Stomach (tissue), 9 donors: ENCODE data around the gene GBP6. TPM values are rescaled to one million over a fixed set of nuclear protein-coding genes. Genes with fewer than 3 reads are reported as not detected.
"Not testable (repeated sequence)": the region's sequence is repeated elsewhere in the genome, so short reads cannot be mapped to it uniquely, and the experiment has no call there.

Source experiments
- DNase-seq, 2 donors: peaks; one replicate each; pipeline versions ENCODE4 v3.0.0 to v3.0.0-alpha.2; 2013 to 2019
- H3K27ac ChIP-seq, 5 donors: fragments of 200-600 bp in 4 of 5; sonication (generic) in 4 of 5; one replicate each; pipeline ENCODE4 v1.5.1; 2013 to 2019; ENCODE audit warnings: mild to moderate bottlenecking in 1 of 5, moderate library complexity in 1 of 5
- H3K27me3 ChIP-seq, 3 donors: fragments of 200-600 bp; sonication (generic); one replicate each; pipeline ENCODE4 v1.5.1; 2017 to 2019; ENCODE audit warnings: mixed run types in 1 of 3
- H3K36me3 ChIP-seq, 4 donors: fragments of 200-600 bp; sonication (generic); 1 replicate in 3 of 4; 2 replicates in 1 of 4; pipeline ENCODE4 v1.5.1; 2016 to 2019
- H3K4me1 ChIP-seq, 4 donors: fragments of 200-600 bp; sonication (generic); one replicate each; pipeline ENCODE4 v1.5.1; 2016 to 2019
- H3K4me3 ChIP-seq, 4 donors: fragments of 200-600 bp; sonication (generic) in 3 of 4; one replicate each; pipeline ENCODE4 v1.5.1; 2016 to 2019; ENCODE audit warnings: mild to moderate bottlenecking in 1 of 4
- H3K9me3 ChIP-seq, 4 donors: fragments of 200-600 bp; sonication (generic); one replicate each; pipeline ENCODE4 v1.5.1; 2016 to 2019
- CTCF ChIP-seq, 7 experiments: fragments of 450-650 bp in 4 of 7; fragments of 200-600 bp in 3 of 7; sonication (generic) in 3 of 7; IDR thresholded peaks; one replicate each; pipeline ENCODE4 v1.5.1; 2016 to 2019; ENCODE audit warnings: antibody characterized with exemption in 7 of 7, control low read depth in 2 of 7, mild to moderate bottlenecking in 1 of 7
- EP300 ChIP-seq: sonication (generic); formaldehyde crosslinking; IDR thresholded peaks from one replicate; pipeline ENCODE4 v1.6.1; 2017; ENCODE audit warnings: antibody characterized with exemption
- POLR2A ChIP-seq, 4 donors: fragments of 450-650 bp; IDR thresholded peaks; one replicate each; pipeline ENCODE4 v1.6.1; 2016; ENCODE audit warnings: antibody characterized with exemption in 4 of 4, control low read depth in 2 of 4, mild to moderate bottlenecking in 1 of 4, moderate library complexity in 1 of 4
- POLR2AphosphoS5 ChIP-seq, 3 donors: sonication (generic); formaldehyde crosslinking; IDR thresholded peaks; one replicate each; pipeline ENCODE4 v1.6.1; 2016; ENCODE audit warnings: antibody characterized with exemption in 3 of 3
- WGBS, 5 donors: extraction: QIAGEN DNeasy Blood & Tissue Kit in 3 of 5; methylation state at CpG; one replicate each; pipeline versions ENCODE4 v1.1.5 to v1.1.7; 2013 to 2018; 5-methylcytosine and 5-hydroxymethylcytosine counted together
- intact Hi-C: fragments of 100-400 bp; cut with DNase I; formaldehyde crosslinking; loops from one replicate; pipeline ENCODE4 v1.15.1; 2023; ENCODE audit warnings: low total_unique reads
- polyA plus RNA-seq, 3 donors: library from polyadenylated mRNA; stranded (reverse); fragments of 200-250 nt; gene quantifications; one replicate each; pipeline ENCODE4 v1.2.3, GENCODE V29; 2013
- total RNA-seq, 5 donors: library from RNA; depleted of rRNA; stranded (reverse); fragments of >200 nt; gene quantifications; one replicate each; pipeline versions ENCODE4 v1.1.0 to v1.2.3, GENCODE V29; 2014 to 2016
- donor health status: healthy with polysubstance abuse.
- donor health status: Bipolar disorder and iron deficiency.
- donor health status: healthy.

Gene GBP6
- total and polyA plus RNA-seq, 8 donors = 0.46 to 50.8 (median 1.1) TPM; not detected in 5

GRCh38 chr1:89396902-89397301 lies 33.0 kb downstream of the GBP6 start:
- H3K9me3 ChIP-seq = peaks cover 0 to 9% (median 0%) of the 10 kb centered on the region in 4 donors
- H3K4me3 ChIP-seq = no peak overlapping the region
- H3K36me3 ChIP-seq = no peaks in the 10 kb centered on the region
- intact Hi-C loops = no loop called here
- no peak for TF ChIP-seq POLR2AphosphoS5 (IDR thresholded peaks at IDR 0.05)
- no peak for TF ChIP-seq POLR2A (IDR thresholded peaks at IDR 0.05)
- no peak for TF ChIP-seq CTCF (IDR thresholded peaks at IDR 0.05)
- TF ChIP-seq EP300 = no peak
- H3K27ac ChIP-seq = no peak overlapping the region
- H3K4me1 ChIP-seq = no peaks in the 10 kb centered on the region
- DNase-seq = no peak
- no peaks in the 10 kb centered on the region for H3K27me3 ChIP-seq

- intact Hi-C loops = no loop called here
- DNase-seq = no peak
- Histone ChIP-seq H3K36me3 (no peaks in the 10 kb centered on the region), H3K4me1 (peaks cover 0 to 10% (median 2%) of the 10 kb centered on the region in 4 donors), H3K27me3 (no peaks in the 10 kb centered on the region), H3K9me3 (peaks cover 0 to 5% (median 0%) of the 10 kb centered on the region in 4 donors), H3K27ac (no peak overlapping the region), H3K4me3 (no peak overlapping the region)
- TF ChIP-seq CTCF (IDR thresholded peaks at IDR 0.05) (no peak), EP300 (no peak), POLR2AphosphoS5 (IDR thresholded peaks at IDR 0.05) (no peak), POLR2A (IDR thresholded peaks at IDR 0.05) (no peak)
- WGBS, 5 donors = 75 to 81% (median 80%) methylated on average over 9 to 11 of the region's 11 CpGs
Measured at GRCh38 chr1:89405275-89405929, 41.5 kb downstream of the GBP6 start.

GRCh38 chr1:89407360-89407759 lies 43.5 kb downstream of the GBP6 start:
- H3K36me3 ChIP-seq = no peaks in the 10 kb centered on the region
- peaks cover 0 to 10% (median 2%) of the 10 kb centered on the region in 4 donors for H3K4me1 ChIP-seq
- peaks cover 0 to 4% (median 0%) of the 10 kb centered on the region in 4 donors for H3K9me3 ChIP-seq
- TF ChIP-seq EP300 (no peak), POLR2A (IDR thresholded peaks at IDR 0.05) (no peak), POLR2AphosphoS5 (IDR thresholded peaks at IDR 0.05) (no peak), CTCF (IDR thresholded peaks at IDR 0.05) (no peak)
- DNase-seq = peak in 1 of 2 donors; percentile 34
- whole genome bisulfite sequencing, 5 donors = 0 to 7% (median 4%) methylated on average over 1 of the region's 1 CpG
- H3K27me3 ChIP-seq = no peaks in the 10 kb centered on the region
- peak overlapping the region; percentile 27 to 45 (median 32) for H3K4me3 ChIP-seq
- intact Hi-C loops = no loop called here
- peak overlapping the region in 3 of 5 donors; percentile 59 to 77 (median 76) for H3K27ac ChIP-seq

GRCh38 chr1:89407768-89408167 lies 43.9 kb downstream of the GBP6 start:
- 18 to 45% (median 31%) methylated on average over 2 of the region's 2 CpGs for WGBS, 5 donors
- intact Hi-C loops, H3K9me3 ChIP-seq, DNase-seq, H3K27me3 ChIP-seq, H3K36me3 ChIP-seq: not testable (repeated sequence)
- Histone ChIP-seq H3K27ac (peak overlapping the region in 3 of 5 donors; percentile 59 to 77 (median 76)), H3K4me3 (peak overlapping the region; percentile 27 to 45 (median 32)), H3K4me1 (peaks cover 0 to 10% (median 2%) of the 10 kb centered on the region in 4 donors)

GRCh38 chr1:89425056-89425455 lies 61.2 kb downstream of the GBP6 start:
- peak in 1 of 2 donors; percentile 28 for DNase-seq

More at GRCh38 chr1:89425056-89425455, 61.2 kb downstream of the GBP6 start:
- Histone ChIP-seq H3K27me3 (no peaks in the 10 kb centered on the region), H3K9me3 (no peaks in the 10 kb centered on the region), H3K4me1 (no peaks in the 10 kb centered on the region), H3K4me3 (no peak overlapping the region), H3K27ac (no peak overlapping the region), H3K36me3 (peaks cover 0 to 10% (median 0%) of the 10 kb centered on the region in 4 donors)
- TF ChIP-seq EP300 (no peak), POLR2AphosphoS5 (IDR thresholded peaks at IDR 0.05) (no peak), POLR2A (IDR thresholded peaks at IDR 0.05) (no peak), CTCF (IDR thresholded peaks at IDR 0.05) (no peak)
- 57 to 86% (median 75%) methylated on average over 3 of the region's 3 CpGs for WGBS, 5 donors
- intact Hi-C loops = no loop called here
